Retinal pigment epithelial cell (primary cell): Measurements from ENCODE around the gene OPCML.

Source experiments
- DNase-seq: peaks from one replicate; pipeline ENCODE4 v3.0.0-alpha.2; 2010; ENCODE audit warnings: low read depth
- H3K4me3 ChIP-seq: 2 replicates; pipeline ENCODE4 v1.5.1; 2011; ENCODE audit warnings: mild to moderate bottlenecking, low read length, control low read depth, moderate library complexity
- CTCF ChIP-seq: conservative IDR thresholded peaks from 2 replicates; pipeline ENCODE4 v1.5.1; 2011; ENCODE audit warnings: low read depth, low read length, control low read depth, inconsistent platforms

OPCML gene

DNA sequence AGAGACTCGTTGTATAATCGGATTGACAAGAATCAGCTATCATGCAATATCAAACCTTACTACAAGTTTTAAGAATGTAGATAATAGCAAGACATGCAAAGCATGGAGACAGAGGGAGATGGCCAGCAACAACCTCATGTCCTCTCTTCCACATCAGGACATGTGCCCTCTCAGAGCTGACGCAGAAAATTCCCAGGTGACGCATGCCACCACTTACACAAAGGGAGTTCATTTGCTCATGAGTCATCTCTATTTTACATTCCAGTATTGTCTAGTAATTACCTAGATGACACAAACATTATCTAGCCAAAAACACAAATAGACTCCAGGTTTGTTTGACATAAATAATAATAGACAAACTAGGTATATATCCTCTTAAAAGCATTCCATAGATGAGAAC, 38.1 kb upstream of the OPCML start:
- no peak for DNase-seq
- no peak for TF ChIP-seq CTCF
- no peak overlapping the region for H3K4me3 ChIP-seq

DNA sequence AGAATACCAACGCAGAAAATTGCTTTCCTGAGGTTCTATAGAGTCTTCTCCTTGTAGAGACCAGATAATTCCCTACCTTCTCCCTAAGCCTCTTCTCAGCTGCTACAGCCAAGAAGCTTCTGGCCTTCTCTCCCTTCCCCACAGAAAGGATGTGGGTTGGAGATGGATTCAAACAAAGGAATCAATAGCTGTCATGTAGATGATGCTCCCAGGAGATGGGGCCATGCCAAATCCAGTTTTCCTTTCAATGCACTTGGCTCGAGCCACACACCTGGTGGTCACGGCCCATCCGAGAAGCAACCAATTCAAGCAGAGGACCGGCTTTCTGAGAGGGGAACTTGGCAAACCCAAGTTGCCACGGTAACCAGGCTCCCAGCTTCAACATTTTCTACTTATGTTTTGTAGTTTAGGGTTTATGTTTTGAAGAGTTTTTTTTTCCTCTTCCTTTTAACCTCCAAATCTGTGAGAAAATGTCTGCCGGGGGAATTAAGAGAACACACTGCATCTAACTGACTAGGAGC, 31.3 kb upstream of the OPCML start:
- H3K4me3 ChIP-seq, result no peak overlapping the region
- no peak for DNase-seq
- no peak for TF ChIP-seq CTCF

GRCh38 chr11:133560472-133560855, 28.2 kb upstream of the OPCML start:
- DNase-seq, result no peak
- TF ChIP-seq CTCF, result no peak
- H3K4me3 ChIP-seq, result no peak overlapping the region

GRCh38 chr11:133559833-133560471, 27.7 kb upstream of the OPCML start:
- H3K4me3 ChIP-seq, result no peak overlapping the region
- no peak for DNase-seq
- TF ChIP-seq CTCF, result no peak

GRCh38 chr11:133559382-133559781, 27.1 kb upstream of the OPCML start:
- no peak overlapping the region for H3K4me3 ChIP-seq
- no peak for DNase-seq
- no peak for TF ChIP-seq CTCF

- TF ChIP-seq CTCF, result no peak
- H3K4me3 ChIP-seq, result no peak overlapping the region
- no peak for DNase-seq
Measured at GRCh38 chr11:133555034-133555433, 22.7 kb upstream of the OPCML start.
